Parathyroid adenoma (tissue), 2 donors: ENCODE measurements around the gene CELF3.

Experiments used
- H2AFZ ChIP-seq: fragments of 300-600 bp; sonication (generic); one replicate; pipeline ENCODE4 v1.7.0; 2017; ENCODE audit warnings: antibody characterized with exemption, mild to moderate bottlenecking
- H3K27ac ChIP-seq: fragments of 300-600 bp; sonication (generic); one replicate; pipeline ENCODE4 v1.7.0; 2017
- H3K27me3 ChIP-seq: fragments of 300-600 bp; sonication (generic); one replicate; pipeline ENCODE4 v1.7.0; 2017; ENCODE audit warnings: low read length; ENCODE audit not compliant: control insufficient read depth, insufficient read depth
- H3K36me3 ChIP-seq: fragments of 300-600 bp; sonication (generic); one replicate; pipeline ENCODE4 v1.7.0; 2017; ENCODE audit warnings: low read length; ENCODE audit not compliant: control insufficient read depth, insufficient read depth
- H3K4me1 ChIP-seq: fragments of 300-600 bp; sonication (generic); one replicate; pipeline ENCODE4 v1.7.0; 2017; ENCODE audit warnings: control low read depth
- H3K4me2 ChIP-seq: fragments of 300-600 bp; sonication (generic); one replicate; pipeline ENCODE4 v1.7.0; 2017; ENCODE audit warnings: low read length
- H3K4me3 ChIP-seq: fragments of 300-600 bp; sonication (generic); one replicate; pipeline ENCODE4 v1.7.0; 2017; ENCODE audit warnings: low read depth, low read length
- H3K79me2 ChIP-seq: fragments of 300-600 bp; sonication (generic); one replicate; pipeline ENCODE4 v1.7.0; 2017; ENCODE audit warnings: control low read depth
- H3K9ac ChIP-seq: fragments of 300-600 bp; sonication (generic); one replicate; pipeline ENCODE4 v1.7.0; 2017; ENCODE audit warnings: mild to moderate bottlenecking
- H3K9me3 ChIP-seq: fragments of 300-600 bp; sonication (generic); one replicate; pipeline ENCODE4 v1.7.0; 2017; ENCODE audit warnings: low read length; ENCODE audit not compliant: control insufficient read depth
- TF ChIP-seq, protein P1 (sequence below): fragments of 300-600 bp; sonication (generic); IDR thresholded peaks from one replicate; pipeline ENCODE4 v1.7.0; 2017; ENCODE audit warnings: antibody characterized with exemption, mild to moderate bottlenecking
- donor health status: primary hyperparathyroidism.

The CELF3 gene

GRCh38 chr1:151707541-151708065, 9.0 kb downstream of the CELF3 start:
- H3K9ac ChIP-seq: no peak overlapping the region
- H3K4me3 ChIP-seq: no peak overlapping the region
- no peak overlapping the region for H2AFZ ChIP-seq
- no peaks in the 10 kb centered on the region for H3K27me3 ChIP-seq
- no peak overlapping the region for H3K4me2 ChIP-seq
- H3K9me3 ChIP-seq: no peaks in the 10 kb centered on the region
- no peaks in the 10 kb centered on the region for H3K36me3 ChIP-seq
- TF ChIP-seq, protein P1, sequence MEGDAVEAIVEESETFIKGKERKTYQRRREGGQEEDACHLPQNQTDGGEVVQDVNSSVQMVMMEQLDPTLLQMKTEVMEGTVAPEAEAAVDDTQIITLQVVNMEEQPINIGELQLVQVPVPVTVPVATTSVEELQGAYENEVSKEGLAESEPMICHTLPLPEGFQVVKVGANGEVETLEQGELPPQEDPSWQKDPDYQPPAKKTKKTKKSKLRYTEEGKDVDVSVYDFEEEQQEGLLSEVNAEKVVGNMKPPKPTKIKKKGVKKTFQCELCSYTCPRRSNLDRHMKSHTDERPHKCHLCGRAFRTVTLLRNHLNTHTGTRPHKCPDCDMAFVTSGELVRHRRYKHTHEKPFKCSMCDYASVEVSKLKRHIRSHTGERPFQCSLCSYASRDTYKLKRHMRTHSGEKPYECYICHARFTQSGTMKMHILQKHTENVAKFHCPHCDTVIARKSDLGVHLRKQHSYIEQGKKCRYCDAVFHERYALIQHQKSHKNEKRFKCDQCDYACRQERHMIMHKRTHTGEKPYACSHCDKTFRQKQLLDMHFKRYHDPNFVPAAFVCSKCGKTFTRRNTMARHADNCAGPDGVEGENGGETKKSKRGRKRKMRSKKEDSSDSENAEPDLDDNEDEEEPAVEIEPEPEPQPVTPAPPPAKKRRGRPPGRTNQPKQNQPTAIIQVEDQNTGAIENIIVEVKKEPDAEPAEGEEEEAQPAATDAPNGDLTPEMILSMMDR: no peak
- no peaks in the 10 kb centered on the region for H3K79me2 ChIP-seq
- H3K27ac ChIP-seq: no peak overlapping the region
- no peaks in the 10 kb centered on the region for H3K4me1 ChIP-seq

GRCh38 chr1:151706464-151707415, 9.9 kb downstream of the CELF3 start:
- no peaks in the 10 kb centered on the region for H3K36me3 ChIP-seq
- H3K27ac ChIP-seq: no peak overlapping the region
- no peak overlapping the region for H2AFZ ChIP-seq
- no peak overlapping the region for H3K9ac ChIP-seq
- H3K4me2 ChIP-seq: no peak overlapping the region
- H3K9me3 ChIP-seq: no peaks in the 10 kb centered on the region
- no peak overlapping the region for H3K4me3 ChIP-seq
- H3K4me1 ChIP-seq: no peaks in the 10 kb centered on the region
- H3K27me3 ChIP-seq: no peaks in the 10 kb centered on the region
- TF ChIP-seq, protein P1: no peak
- H3K79me2 ChIP-seq: no peaks in the 10 kb centered on the region

- no peaks in the 10 kb centered on the region for H3K9me3 ChIP-seq
- H3K4me1 ChIP-seq: no peaks in the 10 kb centered on the region
- H2AFZ ChIP-seq: no peak overlapping the region
- no peak overlapping the region for H3K27ac ChIP-seq
- H3K9ac ChIP-seq: no peak overlapping the region
- no peaks in the 10 kb centered on the region for H3K36me3 ChIP-seq
- no peaks in the 10 kb centered on the region for H3K27me3 ChIP-seq
- TF ChIP-seq, protein P1: no peak
- no peak overlapping the region for H3K4me3 ChIP-seq
- H3K4me2 ChIP-seq: no peak overlapping the region
- H3K79me2 ChIP-seq: no peaks in the 10 kb centered on the region
These were observed 10.7 kb downstream of the CELF3 start for GRCh38 chr1:151705753-151706463.

GRCh38 chr1:151705146-151705545, 11.5 kb downstream of the CELF3 start:
- Histone ChIP-seq H3K27ac (no peak overlapping the region), H3K4me1 (no peaks in the 10 kb centered on the region)
- TF ChIP-seq, protein P1: no peak

More at GRCh38 chr1:151705146-151705545, 11.5 kb downstream of the CELF3 start:
- Histone ChIP-seq H3K9me3 (no peaks in the 10 kb centered on the region), H3K36me3 (no peaks in the 10 kb centered on the region), H2AFZ (no peak overlapping the region), H3K9ac (no peak overlapping the region), H3K4me3 (no peak overlapping the region), H3K27me3 (no peaks in the 10 kb centered on the region), H3K79me2 (no peaks in the 10 kb centered on the region), H3K4me2 (no peak overlapping the region)
